ENCODE measurements around the gene AGAP1. TPM values are rescaled to one million over a fixed set of nuclear protein-coding genes. Genes with fewer than 3 reads are reported as not detected.

AGAP1 gene
- total RNA-seq, 4 donors from 2014 or later = 33.7 to 39.9 (median 35.6) TPM

DNA sequence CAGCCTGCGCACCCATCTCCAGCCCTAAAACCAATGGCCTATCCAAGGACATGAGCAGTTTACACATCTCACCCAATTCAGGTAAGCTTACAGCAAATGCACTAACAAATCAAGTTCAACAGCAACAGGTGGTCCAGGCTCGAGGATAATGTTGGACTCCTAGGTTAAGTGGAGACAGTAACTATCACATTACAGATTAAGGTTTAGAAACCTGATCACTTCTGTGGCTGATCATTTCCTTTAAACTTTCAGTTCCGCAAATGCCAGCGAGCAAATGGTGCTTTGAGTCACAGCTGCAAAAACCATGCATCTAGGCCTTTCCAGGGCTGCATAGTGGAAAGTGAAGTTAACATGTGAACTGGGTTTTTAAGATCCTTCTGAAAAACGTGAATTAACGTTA, 415.0 kb downstream of the AGAP1 start:
- TF ChIP-seq EP300 (IDR thresholded peaks at IDR 0.05) = no peak
- TF ChIP-seq POLR2A (IDR thresholded peaks at IDR 0.05) = no peak
- TF ChIP-seq, protein P1, sequence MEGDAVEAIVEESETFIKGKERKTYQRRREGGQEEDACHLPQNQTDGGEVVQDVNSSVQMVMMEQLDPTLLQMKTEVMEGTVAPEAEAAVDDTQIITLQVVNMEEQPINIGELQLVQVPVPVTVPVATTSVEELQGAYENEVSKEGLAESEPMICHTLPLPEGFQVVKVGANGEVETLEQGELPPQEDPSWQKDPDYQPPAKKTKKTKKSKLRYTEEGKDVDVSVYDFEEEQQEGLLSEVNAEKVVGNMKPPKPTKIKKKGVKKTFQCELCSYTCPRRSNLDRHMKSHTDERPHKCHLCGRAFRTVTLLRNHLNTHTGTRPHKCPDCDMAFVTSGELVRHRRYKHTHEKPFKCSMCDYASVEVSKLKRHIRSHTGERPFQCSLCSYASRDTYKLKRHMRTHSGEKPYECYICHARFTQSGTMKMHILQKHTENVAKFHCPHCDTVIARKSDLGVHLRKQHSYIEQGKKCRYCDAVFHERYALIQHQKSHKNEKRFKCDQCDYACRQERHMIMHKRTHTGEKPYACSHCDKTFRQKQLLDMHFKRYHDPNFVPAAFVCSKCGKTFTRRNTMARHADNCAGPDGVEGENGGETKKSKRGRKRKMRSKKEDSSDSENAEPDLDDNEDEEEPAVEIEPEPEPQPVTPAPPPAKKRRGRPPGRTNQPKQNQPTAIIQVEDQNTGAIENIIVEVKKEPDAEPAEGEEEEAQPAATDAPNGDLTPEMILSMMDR (IDR thresholded peaks at IDR 0.05) = no peak
- WGBS, 2 donors = 86 to 92% methylated on average over 6 of the region's 6 CpGs
- Histone ChIP-seq H3K4me1 (no peaks in the 10 kb centered on the region), H3K9me3 (no peaks in the 10 kb centered on the region), H3K4me3 (no peak overlapping the region), H3K36me3 (peaks cover 0 to 29% (median 0%) of the 10 kb centered on the region in 3 donors), H3K27me3 (no peaks in the 10 kb centered on the region), H3K27ac (no peak overlapping the region)
- DNase-seq (ENCODE audit: low spot score in 2 of 2) = no peak

DNA sequence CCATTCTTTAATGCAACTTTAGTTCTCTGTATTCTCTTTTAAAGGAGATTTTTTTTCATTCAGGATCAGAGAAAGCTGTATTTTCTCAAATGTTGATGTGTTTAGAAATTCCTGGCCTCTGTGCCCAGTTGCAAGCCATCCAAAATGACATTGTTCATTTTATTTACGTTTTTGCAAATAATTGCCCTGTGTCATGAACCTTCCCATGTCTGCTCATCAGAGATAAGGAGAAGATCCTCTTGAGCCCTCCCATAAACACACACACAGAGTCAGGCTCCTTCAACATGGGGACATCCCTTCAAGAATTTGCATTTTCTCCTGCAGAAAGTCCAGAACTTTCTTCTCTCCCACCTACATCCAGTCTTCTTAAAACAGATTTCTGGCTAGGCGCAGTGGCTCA, 415.5 kb downstream of the AGAP1 start:
- no peaks in the 10 kb centered on the region for H3K9me3 ChIP-seq
- no peak overlapping the region for H3K4me3 ChIP-seq
- TF ChIP-seq EP300 (IDR thresholded peaks at IDR 0.05) (no peak), POLR2A (IDR thresholded peaks at IDR 0.05) (no peak)
- TF ChIP-seq, protein P1 (IDR thresholded peaks at IDR 0.05) = no peak
- no peak for DNase-seq (ENCODE audit: low spot score in 2 of 2)
- no peaks in the 10 kb centered on the region for H3K4me1 ChIP-seq
- no peaks in the 10 kb centered on the region for H3K27me3 ChIP-seq
- no peak overlapping the region for H3K27ac ChIP-seq
- peaks cover 0 to 34% (median 0%) of the 10 kb centered on the region in 3 donors for H3K36me3 ChIP-seq
- WGBS, 2 donors = 73 to 74% methylated on average over 2 of the region's 2 CpGs

DNA sequence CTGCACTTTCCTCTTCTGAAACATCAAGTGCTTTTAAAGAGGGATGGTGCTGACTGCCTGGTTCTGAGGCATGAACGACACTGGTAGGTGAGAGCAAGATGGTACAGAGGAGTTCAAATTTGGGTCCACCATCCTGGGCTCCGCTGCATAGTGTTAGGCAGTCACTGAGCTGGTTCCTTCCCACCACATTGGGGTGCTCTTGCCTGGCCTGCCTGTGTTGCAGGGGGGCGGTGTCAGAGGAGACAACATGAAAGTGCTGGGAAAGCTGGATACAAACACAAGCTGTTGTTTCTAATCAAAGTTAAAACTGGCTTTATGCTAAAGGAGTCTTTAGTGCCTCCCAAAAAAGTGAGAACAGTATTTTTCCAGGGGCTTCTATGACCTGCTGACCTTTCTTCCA, 416.2 kb downstream of the AGAP1 start:
- Histone ChIP-seq H3K9me3 (no peaks in the 10 kb centered on the region), H3K36me3 (peaks cover 0 to 41% (median 0%) of the 10 kb centered on the region in 3 donors), H3K27ac (no peak overlapping the region), H3K4me3 (no peak overlapping the region), H3K4me1 (no peaks in the 10 kb centered on the region), H3K27me3 (no peaks in the 10 kb centered on the region)
- WGBS, 2 donors = 86 to 95% methylated on average over 2 to 3 of the region's 3 CpGs
- TF ChIP-seq POLR2A (IDR thresholded peaks at IDR 0.05) (no peak), EP300 (IDR thresholded peaks at IDR 0.05) (no peak)
- TF ChIP-seq, protein P1 (IDR thresholded peaks at IDR 0.05) = no peak
- no peak for DNase-seq (ENCODE audit: low spot score in 2 of 2)

DNA sequence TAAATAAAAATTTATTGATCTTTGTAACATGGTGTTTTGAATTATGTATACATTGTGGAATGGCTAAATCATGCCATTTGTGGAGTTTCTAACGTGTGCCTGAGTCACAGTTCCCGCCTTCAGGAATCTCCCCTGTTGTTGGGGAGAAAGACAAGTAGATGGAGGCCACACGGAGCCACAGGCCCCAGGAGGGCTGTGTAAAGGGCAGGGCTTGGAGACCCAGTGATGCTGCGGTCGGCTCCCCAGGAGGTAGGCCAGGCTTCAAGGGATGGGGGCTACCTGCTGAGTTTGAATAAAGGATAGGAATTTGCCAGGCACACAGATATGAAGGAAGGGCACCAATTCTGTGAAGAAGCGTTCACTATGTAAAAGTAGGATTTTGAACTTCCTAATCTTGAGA, 417.3 kb downstream of the AGAP1 start:
- no peak overlapping the region for H3K4me3 ChIP-seq
- WGBS, 2 donors = 86% methylated on average over 6 of the region's 6 CpGs
- TF ChIP-seq, protein P1 (IDR thresholded peaks at IDR 0.05) = no peak
- TF ChIP-seq EP300 (IDR thresholded peaks at IDR 0.05) (no peak), POLR2A (IDR thresholded peaks at IDR 0.05) (no peak)

DNA sequence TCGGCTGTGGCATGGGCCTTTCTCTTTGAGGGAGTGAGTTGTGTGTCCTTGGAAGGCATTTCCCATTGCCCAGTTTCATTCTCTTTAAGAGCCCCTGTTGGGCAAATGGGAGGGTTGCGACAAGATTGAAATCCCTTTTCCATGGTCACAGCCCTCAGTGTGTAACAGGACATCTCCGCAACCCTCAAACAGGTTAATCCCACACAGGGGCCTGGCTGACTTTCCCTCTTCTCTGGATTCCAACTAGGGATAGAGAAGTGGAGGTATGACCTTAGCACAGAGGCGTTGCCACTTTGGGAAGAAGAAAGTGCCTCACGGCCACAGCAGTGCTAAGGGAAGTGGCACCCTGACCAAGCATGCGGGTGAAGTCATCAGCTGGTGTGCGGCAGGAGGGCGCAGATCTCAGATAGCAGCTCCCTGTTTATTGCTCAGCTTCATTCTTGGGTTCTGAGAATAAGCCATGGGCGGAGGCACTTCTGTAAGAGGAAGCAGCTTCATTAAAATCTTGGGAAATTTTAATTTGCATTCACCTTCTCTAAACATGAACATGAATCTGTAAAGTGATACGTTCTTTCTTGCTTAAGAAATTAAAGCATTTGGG, 417.9 kb downstream of the AGAP1 start:
- no peak for DNase-seq (ENCODE audit: low spot score in 2 of 2)
- Histone ChIP-seq H3K4me1 (no peaks in the 10 kb centered on the region), H3K27ac (no peak overlapping the region), H3K4me3 (no peak overlapping the region), H3K9me3 (peaks cover 0 to 10% (median 2%) of the 10 kb centered on the region in 4 donors), H3K36me3 (peaks cover 0 to 52% (median 0%) of the 10 kb centered on the region in 3 donors), H3K27me3 (no peaks in the 10 kb centered on the region)
- TF ChIP-seq POLR2A (IDR thresholded peaks at IDR 0.05) (no peak), EP300 (IDR thresholded peaks at IDR 0.05) (no peak)
- TF ChIP-seq, protein P1 (IDR thresholded peaks at IDR 0.05) = no peak
- 78 to 83% methylated on average over 10 of the region's 10 CpGs for WGBS, 2 donors

More for the DNA sequence above, 417.3 kb downstream of the AGAP1 start:
- Histone ChIP-seq H3K27me3 (no peaks in the 10 kb centered on the region), H3K9me3 (peaks cover 0 to 8% (median 1%) of the 10 kb centered on the region in 4 donors), H3K27ac (no peak overlapping the region), H3K36me3 (peaks cover 0 to 52% (median 0%) of the 10 kb centered on the region in 3 donors), H3K4me1 (no peaks in the 10 kb centered on the region)
- DNase-seq (ENCODE audit: low spot score in 2 of 2) = no peak
